Ascending aorta (tissue), 2 donors: ENCODE measurements around the gene ATG16L1. TPM values are rescaled to one million over a fixed set of nuclear protein-coding genes. Genes with fewer than 3 reads are reported as not detected.

ENCODE experiments used
- DNase-seq, 2 donors: peaks; one replicate each; pipeline ENCODE4 v3.0.0-alpha.2; 2019; ENCODE audit warnings: low spot score in 2 of 2
- H3K27ac ChIP-seq, 2 donors: fragments of 200-600 bp; sonication (generic); one replicate each; pipeline ENCODE4 v1.5.1; 2016 to 2017; ENCODE audit warnings: mild to moderate bottlenecking in 1 of 2
- H3K27me3 ChIP-seq: fragments of 200-600 bp; sonication (generic); one replicate; pipeline ENCODE4 v1.5.1; 2017
- H3K36me3 ChIP-seq, 2 donors: fragments of 200-600 bp; sonication (generic); one replicate each; pipeline ENCODE4 v1.5.1; 2016
- H3K4me1 ChIP-seq, 2 donors: fragments of 200-600 bp; sonication (generic); one replicate each; pipeline ENCODE4 v1.5.1; 2016 to 2017; ENCODE audit warnings: mild to moderate bottlenecking in 1 of 2
- H3K4me3 ChIP-seq, 2 donors: fragments of 200-600 bp; sonication (generic); one replicate each; pipeline ENCODE4 v1.5.1; 2016 to 2017; ENCODE audit warnings: mild to moderate bottlenecking in 1 of 2
- H3K9me3 ChIP-seq, 2 donors: fragments of 200-600 bp; sonication (generic); one replicate each; pipeline ENCODE4 v1.5.1; 2016
- intact Hi-C: fragments of 100-400 bp; cut with DNase I; formaldehyde crosslinking; loops from one replicate; pipeline ENCODE4 v1.15.1; 2023
- total RNA-seq: library from RNA; depleted of rRNA; stranded (reverse); fragments of >200 nt; gene quantifications from one replicate; pipeline ENCODE4 v1.1.0, GENCODE V29; 2016
- TF ChIP-seq, protein P1 (sequence below), 3 experiments: fragments of 200-600 bp in 2 of 3; fragments of 450-650 bp in 1 of 3; sonication (generic) in 2 of 3; IDR thresholded peaks; one replicate each; pipeline ENCODE4 v1.5.1; 2016 to 2019; ENCODE audit warnings: antibody characterized with exemption in 3 of 3, mild to moderate bottlenecking in 1 of 3, moderate library complexity in 1 of 3

Gene ATG16L1
- total RNA-seq, 1 donor from 2014 or later, result 28.1 TPM

GRCh38 chr2:233320470-233320869 is 69.0 kb downstream of the ATG16L1 start:
- intact Hi-C loops, result no loop called here
- no peak overlapping the region for H3K4me3 ChIP-seq
- no peak for DNase-seq
- no peaks in the 10 kb centered on the region for H3K27me3 ChIP-seq
- H3K4me1 ChIP-seq, result no peaks in the 10 kb centered on the region
- no peaks in the 10 kb centered on the region for H3K36me3 ChIP-seq
- H3K9me3 ChIP-seq, result no peaks in the 10 kb centered on the region
- no peak overlapping the region for H3K27ac ChIP-seq
- TF ChIP-seq, protein P1, sequence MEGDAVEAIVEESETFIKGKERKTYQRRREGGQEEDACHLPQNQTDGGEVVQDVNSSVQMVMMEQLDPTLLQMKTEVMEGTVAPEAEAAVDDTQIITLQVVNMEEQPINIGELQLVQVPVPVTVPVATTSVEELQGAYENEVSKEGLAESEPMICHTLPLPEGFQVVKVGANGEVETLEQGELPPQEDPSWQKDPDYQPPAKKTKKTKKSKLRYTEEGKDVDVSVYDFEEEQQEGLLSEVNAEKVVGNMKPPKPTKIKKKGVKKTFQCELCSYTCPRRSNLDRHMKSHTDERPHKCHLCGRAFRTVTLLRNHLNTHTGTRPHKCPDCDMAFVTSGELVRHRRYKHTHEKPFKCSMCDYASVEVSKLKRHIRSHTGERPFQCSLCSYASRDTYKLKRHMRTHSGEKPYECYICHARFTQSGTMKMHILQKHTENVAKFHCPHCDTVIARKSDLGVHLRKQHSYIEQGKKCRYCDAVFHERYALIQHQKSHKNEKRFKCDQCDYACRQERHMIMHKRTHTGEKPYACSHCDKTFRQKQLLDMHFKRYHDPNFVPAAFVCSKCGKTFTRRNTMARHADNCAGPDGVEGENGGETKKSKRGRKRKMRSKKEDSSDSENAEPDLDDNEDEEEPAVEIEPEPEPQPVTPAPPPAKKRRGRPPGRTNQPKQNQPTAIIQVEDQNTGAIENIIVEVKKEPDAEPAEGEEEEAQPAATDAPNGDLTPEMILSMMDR (IDR thresholded peaks at IDR 0.05), result no peak

GRCh38 chr2:233321166-233321565 is 69.7 kb downstream of the ATG16L1 start:
- Histone ChIP-seq H3K27me3 (no peaks in the 10 kb centered on the region), H3K4me1 (no peaks in the 10 kb centered on the region), H3K9me3 (no peaks in the 10 kb centered on the region), H3K27ac (no peak overlapping the region), H3K4me3 (no peak overlapping the region), H3K36me3 (no peaks in the 10 kb centered on the region)
- DNase-seq, result no peak
- TF ChIP-seq, protein P1 (IDR thresholded peaks at IDR 0.05), result no peak
- intact Hi-C loops, result no loop called here

DNA sequence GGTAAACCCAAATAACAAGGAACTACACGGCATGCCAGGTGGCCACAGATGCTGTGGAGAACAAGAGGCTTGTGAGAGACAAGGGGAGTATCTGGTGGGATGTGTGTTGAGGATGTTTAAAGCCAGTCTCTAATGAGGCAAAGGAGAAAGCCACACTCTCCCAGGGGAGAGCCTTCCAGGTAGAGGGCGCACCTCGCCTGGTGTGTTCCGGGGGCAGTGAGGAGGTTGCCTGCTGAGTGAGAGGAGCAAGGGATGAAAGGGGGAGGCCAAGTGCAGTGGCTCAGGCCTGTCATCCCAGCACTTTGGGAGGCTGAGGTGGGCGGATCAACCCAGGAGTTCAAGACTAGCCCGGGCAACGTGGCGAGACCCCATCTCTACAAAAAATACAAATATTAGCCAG is 72.4 kb downstream of the ATG16L1 start:
- H3K27me3 ChIP-seq, result no peaks in the 10 kb centered on the region

DNA sequence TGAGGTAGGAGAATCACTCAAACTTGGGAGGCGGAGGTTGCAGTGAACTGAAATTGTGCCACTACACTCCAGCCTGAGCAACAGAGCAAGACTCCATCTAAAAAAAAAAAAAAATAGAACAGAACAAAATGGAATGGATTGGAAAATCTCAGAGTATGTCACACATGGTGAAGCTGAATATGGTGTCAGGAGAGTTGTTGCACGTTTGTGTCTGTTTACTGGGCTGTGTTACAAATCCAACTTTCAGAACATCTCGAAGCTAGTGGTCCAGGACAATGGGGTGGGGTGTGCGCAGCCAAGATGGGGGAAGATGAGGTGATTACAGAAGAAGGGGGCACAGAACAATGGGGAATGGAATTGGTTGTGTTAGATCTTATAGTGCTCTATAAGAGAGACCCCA is 73.8 kb downstream of the ATG16L1 start:
- TF ChIP-seq, protein P1 (IDR thresholded peaks at IDR 0.05), result no peak
- Histone ChIP-seq H3K27ac (no peak overlapping the region), H3K9me3 (no peaks in the 10 kb centered on the region), H3K27me3 (no peaks in the 10 kb centered on the region), H3K4me3 (no peak overlapping the region), H3K4me1 (no peaks in the 10 kb centered on the region), H3K36me3 (no peaks in the 10 kb centered on the region)
- intact Hi-C loops, result no loop called here
- no peak for DNase-seq

More for the DNA sequence above, 72.4 kb downstream of the ATG16L1 start:
- H3K9me3 ChIP-seq, result no peaks in the 10 kb centered on the region
- TF ChIP-seq, protein P1 (IDR thresholded peaks at IDR 0.05), result no peak
- H3K4me1 ChIP-seq, result no peaks in the 10 kb centered on the region
- intact Hi-C loops, result no loop called here
- H3K36me3 ChIP-seq, result no peaks in the 10 kb centered on the region
- no peak overlapping the region for H3K27ac ChIP-seq
- H3K4me3 ChIP-seq, result no peak overlapping the region
- no peak for DNase-seq

DNA sequence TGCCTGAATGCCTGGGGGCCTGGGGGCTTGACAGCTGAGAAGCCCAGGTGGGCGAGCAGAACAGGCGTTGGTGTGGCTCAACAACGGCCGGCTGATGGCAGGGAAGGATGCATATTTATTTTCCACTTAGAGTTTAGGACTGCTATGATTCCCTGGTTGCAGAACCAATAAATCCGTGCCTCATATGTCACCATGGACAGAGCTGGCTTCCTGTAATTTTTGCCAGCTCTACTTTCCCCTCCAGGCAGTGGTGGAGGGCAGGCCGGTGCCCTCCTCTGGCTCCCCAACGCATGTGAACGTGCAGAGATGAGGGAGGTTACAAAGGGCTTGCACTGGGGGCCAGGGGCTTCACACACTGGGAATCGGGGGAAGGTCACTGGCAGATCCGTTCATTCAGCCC is 74.3 kb downstream of the ATG16L1 start:
- Histone ChIP-seq H3K36me3 (no peaks in the 10 kb centered on the region), H3K4me1 (no peaks in the 10 kb centered on the region), H3K4me3 (no peak overlapping the region), H3K27me3 (no peaks in the 10 kb centered on the region), H3K9me3 (no peaks in the 10 kb centered on the region), H3K27ac (no peak overlapping the region)
- intact Hi-C loops, result no loop called here
- TF ChIP-seq, protein P1 (IDR thresholded peaks at IDR 0.05), result no peak
- no peak for DNase-seq

GRCh38 chr2:233326500-233326899 is 75.0 kb downstream of the ATG16L1 start:
- Histone ChIP-seq H3K4me3 (no peak overlapping the region), H3K27ac (no peak overlapping the region), H3K27me3 (no peaks in the 10 kb centered on the region), H3K9me3 (no peaks in the 10 kb centered on the region), H3K4me1 (no peaks in the 10 kb centered on the region), H3K36me3 (no peaks in the 10 kb centered on the region)
- DNase-seq, result no peak
- TF ChIP-seq, protein P1 (IDR thresholded peaks at IDR 0.05), result no peak
- intact Hi-C loops, result no loop called here
